B cell (primary cell): ENCODE data around the gene AHCY. TPM values are rescaled to one million over a fixed set of nuclear protein-coding genes. Genes with fewer than 3 reads are reported as not detected.
"Not testable (repeated sequence)": the region's sequence is repeated elsewhere in the genome, so short reads cannot be mapped to it uniquely, and the experiment has no call there.

ENCODE experiments used
- ATAC-seq: fragments of 200-7000 bp; cut with Tn5 transposase; one replicate; pipeline ENCODE4 v1.10.0; 2021; ENCODE audit warnings: low read depth, mild to moderate bottlenecking, moderate number of reproducible peaks, moderate library complexity
- CTCF ChIA-PET: fragments of 350-600 bp; sonication (Branson Sonifier 250); formaldehyde crosslinking; loops from one replicate; lab custom pipeline; 2021; ENCODE audit warnings: antibody characterized with exemption, inconsistent platforms; lab: Charles Lee
- POLR2A ChIA-PET: fragments of 350-600 bp; sonication (Branson Sonifier 250); formaldehyde crosslinking; loops from one replicate; lab custom pipeline; 2021; ENCODE audit warnings: antibody characterized with exemption; lab: Charles Lee
- DNase-seq: peaks from one replicate; pipeline ENCODE4 v3.0.0; 2013
- H2AFZ ChIP-seq: 2 replicates; pipeline ENCODE4 v1.6.1; 2012; ENCODE audit warnings: mild to moderate bottlenecking, low read depth, low read length; ENCODE audit not compliant: insufficient read depth, poor library complexity, severe bottlenecking
- H3K27ac ChIP-seq, 2 donors: 1 replicate in 1 of 2; 2 replicates in 1 of 2; pipeline ENCODE4 v1.5.1; 2012 to 2013; ENCODE audit warnings: low read length in 2 of 2, mild to moderate bottlenecking in 2 of 2, moderate library complexity in 1 of 2
- H3K27me3 ChIP-seq, 4 experiments: fragments of 200-600 bp in 1 of 4; sonication (generic) in 1 of 4; replicated peaks in 1 of 4; 1 replicate in 2 of 4; 2 replicates in 2 of 4; pipeline versions ENCODE4 v1.6.1 to v1.7.0; 2013 to 2016; ENCODE audit warnings: low read length in 3 of 4, mild to moderate bottlenecking in 2 of 4, mixed read lengths in 1 of 4, moderate library complexity in 1 of 4; ENCODE audit not compliant: insufficient read depth in 4 of 4, control insufficient read depth in 3 of 4; ENCODE audit errors: control extremely low read depth in 1 of 4
- H3K36me3 ChIP-seq, 2 experiments: replicated peaks in 1 of 2; 1 replicate in 1 of 2; 2 replicates in 1 of 2; pipeline versions ENCODE4 v1.6.1 to v1.7.1; 2013; ENCODE audit warnings: low read length in 1 of 2; ENCODE audit not compliant: insufficient read depth in 2 of 2, control insufficient read depth in 1 of 2; ENCODE audit errors: control extremely low read depth in 1 of 2, extremely low read depth in 1 of 2
- H3K4me1 ChIP-seq, 2 donors: fragments of 200-600 bp in 1 of 2; sonication (generic) in 1 of 2; 1 replicate in 1 of 2; 2 replicates in 1 of 2; pipeline versions ENCODE4 v1.5.1 to v1.6.1; 2013 to 2017; ENCODE audit warnings: low read length in 2 of 2; ENCODE audit not compliant: control insufficient read depth in 2 of 2, insufficient read depth in 2 of 2
- H3K4me2 ChIP-seq: replicated peaks from 2 replicates; pipeline ENCODE3; 2012; ENCODE audit warnings: mild to moderate bottlenecking, low read depth, low read length; ENCODE audit not compliant: poor library complexity, severe bottlenecking
- H3K4me3 ChIP-seq, 5 experiments: fragments of 200-600 bp in 1 of 5; sonication (generic) in 1 of 5; 1 replicate in 3 of 5; 2 replicates in 2 of 5; pipeline versions ENCODE4 v1.5.1 to v1.7.0; 2011 to 2016; ENCODE audit warnings: low read length in 4 of 5, mild to moderate bottlenecking in 4 of 5, low read depth in 2 of 5, control low read depth in 1 of 5, moderate library complexity in 1 of 5; ENCODE audit not compliant: insufficient read depth in 1 of 5; ENCODE audit errors: control extremely low read depth in 1 of 5, extremely low read depth in 1 of 5
- H3K79me2 ChIP-seq: fragments of 200-600 bp; sonication (generic); one replicate; pipeline ENCODE4 v1.6.0; 2016; ENCODE audit warnings: low read length; ENCODE audit not compliant: control insufficient read depth, insufficient read depth
- H3K9ac ChIP-seq: fragments of 200-600 bp; sonication (generic); 2 replicates; pipeline ENCODE4 v1.6.1; 2017; ENCODE audit warnings: mild to moderate bottlenecking, low read length, moderate library complexity
- H3K9me3 ChIP-seq, 3 donors: one replicate each; pipeline versions ENCODE4 v1.6.1 to v1.7.1; 2013; ENCODE audit warnings: low read length in 2 of 3; ENCODE audit not compliant: control insufficient read depth in 2 of 3, insufficient read depth in 1 of 3; ENCODE audit errors: control extremely low read depth in 1 of 3
- H4K20me1 ChIP-seq: 2 replicates; pipeline ENCODE4 v1.6.0; 2012; ENCODE audit warnings: mild to moderate bottlenecking, low read length; ENCODE audit not compliant: insufficient read depth, control insufficient read depth, poor library complexity, severe bottlenecking
- H3K27ac Mint-ChIP-seq: one replicate; pipeline ENCODE4 v1.8.0; 2021; ENCODE audit warnings: mixed read lengths
- H3K27me3 Mint-ChIP-seq: one replicate; pipeline ENCODE4 v1.8.0; 2021; ENCODE audit warnings: mixed read lengths
- H3K4me1 Mint-ChIP-seq: one replicate; pipeline ENCODE4 v1.8.0; 2021; ENCODE audit warnings: mixed read lengths
- H3K4me3 Mint-ChIP-seq: one replicate; pipeline ENCODE4 v1.8.0; 2021; ENCODE audit warnings: mixed read lengths
- H3K9me3 Mint-ChIP-seq: one replicate; pipeline ENCODE4 v1.8.0; 2022; ENCODE audit warnings: mixed read lengths; ENCODE audit not compliant: insufficient read depth
- EZH2 ChIP-seq: IDR thresholded peaks from 2 replicates; pipeline ENCODE4 v1.6.1; 2012; ENCODE audit warnings: borderline replicate concordance, low read depth, mild to moderate bottlenecking, moderate library complexity, low read length; ENCODE audit not compliant: insufficient read depth, poor library complexity, severe bottlenecking
- WGBS: methylation state at CpG from one replicate; pipeline ENCODE4 v1.1.5; 2013; ENCODE audit warnings: missing lambda C conversion rate; ENCODE audit not compliant: insufficient coverage; 5-methylcytosine and 5-hydroxymethylcytosine counted together
- intact Hi-C: fragments of 100-400 bp; cut with micrococcal nuclease; formaldehyde crosslinking; loops from one replicate; pipeline ENCODE4 v1.10.0; 2022
- polyA plus RNA-seq: library from polyadenylated mRNA; depleted of rRNA; stranded (reverse); fragments of >200 nt; gene quantifications from 2 replicates; pipeline ENCODE4 v1.2.3, GENCODE V29; 2012
- total RNA-seq, 2 donors: library from RNA; stranded (reverse); fragments of 120-200 nt in 1 of 2; gene quantifications; 1 replicate in 1 of 2; 2 replicates in 1 of 2; pipeline versions ENCODE4 v1.2.3 to v1.2.4, GENCODE V29; 2013 to 2022
- TF ChIP-seq, protein P1 (sequence below): fragments of 200-600 bp; IDR thresholded peaks from one replicate; pipeline ENCODE4 v1.8.0; 2022; ENCODE audit warnings: antibody characterized with exemption, mild to moderate bottlenecking

Gene AHCY
- total and polyA plus RNA-seq, 2 donors (not counting 1 experiment from before 2014, with no cell fraction given), result 43.6 to 44.0 TPM

- intact Hi-C loops, result no loop called here
- Histone ChIP-seq H3K36me3 (no peaks in the 10 kb centered on the region), H3K4me1 (no peaks in the 10 kb centered on the region), H2AFZ (no peak overlapping the region), H3K79me2 (no peaks in the 10 kb centered on the region), H3K4me2 (no peak overlapping the region), H3K4me3 (no peak overlapping the region), H3K9me3 (no peaks in the 10 kb centered on the region), H3K27me3 (no peaks in the 10 kb centered on the region), H3K27ac (no peak overlapping the region), H3K9ac (no peak overlapping the region), H4K20me1 (no peaks in the 10 kb centered on the region)
- ATAC-seq, result no peak
- WGBS, result 97% methylated on average over 3 of the region's 4 CpGs
- POLR2A ChIA-PET, result interaction anchor here (0.6 kb wide), 1 partner anchor 1031 kb away, joined by 3 read pairs; no protein-coding TSS in a partner anchor
- H3K27me3 Mint-ChIP-seq, result no peaks in the 10 kb centered on the region
- H3K4me3 Mint-ChIP-seq, result no peak overlapping the region
- no peak for DNase-seq
- TF ChIP-seq EZH2, result no peak
- TF ChIP-seq, protein P1, sequence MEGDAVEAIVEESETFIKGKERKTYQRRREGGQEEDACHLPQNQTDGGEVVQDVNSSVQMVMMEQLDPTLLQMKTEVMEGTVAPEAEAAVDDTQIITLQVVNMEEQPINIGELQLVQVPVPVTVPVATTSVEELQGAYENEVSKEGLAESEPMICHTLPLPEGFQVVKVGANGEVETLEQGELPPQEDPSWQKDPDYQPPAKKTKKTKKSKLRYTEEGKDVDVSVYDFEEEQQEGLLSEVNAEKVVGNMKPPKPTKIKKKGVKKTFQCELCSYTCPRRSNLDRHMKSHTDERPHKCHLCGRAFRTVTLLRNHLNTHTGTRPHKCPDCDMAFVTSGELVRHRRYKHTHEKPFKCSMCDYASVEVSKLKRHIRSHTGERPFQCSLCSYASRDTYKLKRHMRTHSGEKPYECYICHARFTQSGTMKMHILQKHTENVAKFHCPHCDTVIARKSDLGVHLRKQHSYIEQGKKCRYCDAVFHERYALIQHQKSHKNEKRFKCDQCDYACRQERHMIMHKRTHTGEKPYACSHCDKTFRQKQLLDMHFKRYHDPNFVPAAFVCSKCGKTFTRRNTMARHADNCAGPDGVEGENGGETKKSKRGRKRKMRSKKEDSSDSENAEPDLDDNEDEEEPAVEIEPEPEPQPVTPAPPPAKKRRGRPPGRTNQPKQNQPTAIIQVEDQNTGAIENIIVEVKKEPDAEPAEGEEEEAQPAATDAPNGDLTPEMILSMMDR, result no peak
- no peak overlapping the region for H3K27ac Mint-ChIP-seq
- H3K9me3 Mint-ChIP-seq, result no peaks in the 10 kb centered on the region
- CTCF ChIA-PET, result interaction anchor here (0.6 kb wide), 1 partner anchor 10 kb away, joined by 3 read pairs; no protein-coding TSS in a partner anchor
- no peaks in the 10 kb centered on the region for H3K4me1 Mint-ChIP-seq
Observed at GRCh38 chr20:34347571-34347970, 44.4 kb upstream of the AHCY start.

DNA sequence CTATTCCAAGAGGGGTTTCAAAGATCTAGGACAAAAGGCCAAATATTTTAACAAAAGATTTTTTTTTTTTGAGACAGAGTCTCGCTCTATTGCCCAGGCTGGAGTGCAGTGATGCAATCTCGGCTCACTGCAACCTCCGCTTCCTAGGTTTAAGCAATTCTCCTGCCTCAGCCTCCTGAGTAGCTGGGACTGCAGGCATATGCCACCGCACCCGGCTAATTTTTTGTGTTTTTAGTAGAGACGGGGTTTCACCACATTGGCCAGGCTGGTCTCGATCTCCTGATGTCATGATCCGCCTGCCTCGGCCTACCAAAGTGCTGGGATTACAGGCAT lies 43.3 kb upstream of the AHCY start:
- CTCF ChIA-PET, H3K27me3 Mint-ChIP-seq, ATAC-seq, H3K36me3 ChIP-seq, H3K9ac ChIP-seq, DNase-seq, H3K4me3 ChIP-seq, H3K27me3 ChIP-seq, H3K9me3 ChIP-seq, intact Hi-C loops, H3K4me1 Mint-ChIP-seq, H3K79me2 ChIP-seq, H3K27ac Mint-ChIP-seq, H3K4me1 ChIP-seq, H3K9me3 Mint-ChIP-seq, H3K4me3 Mint-ChIP-seq, H3K27ac ChIP-seq, H2AFZ ChIP-seq, POLR2A ChIA-PET, H3K4me2 ChIP-seq, H4K20me1 ChIP-seq: not testable (repeated sequence)
- WGBS, result 94% methylated on average over 8 of the region's 9 CpGs

- H3K36me3 ChIP-seq, H3K9ac ChIP-seq, H3K4me3 Mint-ChIP-seq, intact Hi-C loops, H3K79me2 ChIP-seq, H3K4me2 ChIP-seq, H3K27ac ChIP-seq, H3K27ac Mint-ChIP-seq, H4K20me1 ChIP-seq, H3K27me3 Mint-ChIP-seq, H3K9me3 Mint-ChIP-seq, H3K4me1 Mint-ChIP-seq, H3K9me3 ChIP-seq, H3K4me1 ChIP-seq, H3K4me3 ChIP-seq, POLR2A ChIA-PET, H3K27me3 ChIP-seq, ATAC-seq, H2AFZ ChIP-seq, DNase-seq: not testable (repeated sequence)
- 80% methylated on average over 1 of the region's 10 CpGs for WGBS
- CTCF ChIA-PET, result interaction anchor here (0.6 kb wide), 1 partner anchor 321 kb away, joined by 3 read pairs; no protein-coding TSS in a partner anchor
Observed at GRCh38 chr20:34345839-34346532, 42.8 kb upstream of the AHCY start.
